GM12891 (cell line): ENCODE results near the gene TNKS2. TPM values are rescaled to one million over a fixed set of nuclear protein-coding genes. Genes with fewer than 3 reads are reported as not detected.
"Not testable (repeated sequence)": the region's sequence is repeated elsewhere in the genome, so short reads cannot be mapped to it uniquely, and the experiment has no call there.

ENCODE experiments used
- DNase-seq: peaks from one replicate; pipeline ENCODE4 v3.0.0; 2011; ENCODE audit warnings: low spot score; ENCODE audit not compliant: insufficient read length
- FAIRE-seq: peaks from 2 replicates; lab custom pipeline; 2011; peaks lifted over from hg19 to GRCh38; lab: Jason Lieb, UNC
- PAX5 ChIP-seq: IDR thresholded peaks from 2 replicates; pipeline ENCODE4 v1.6.1; 2011; ENCODE audit warnings: low read length, moderate library complexity, mild to moderate bottlenecking; ENCODE audit not compliant: insufficient read depth, severe bottlenecking
- POLR2A ChIP-seq: IDR thresholded peaks from 2 replicates; pipeline ENCODE4 v1.6.1; 2011; ENCODE audit warnings: low read depth, low read length, control low read depth
- POLR2AphosphoS5 ChIP-seq: IDR thresholded peaks from 2 replicates; pipeline ENCODE4 v1.6.1; 2011; ENCODE audit warnings: low read depth, low read length, control low read depth
- POU2F2 ChIP-seq: IDR thresholded peaks from 2 replicates; pipeline ENCODE4 v1.6.1; 2011; ENCODE audit warnings: low read depth, mild to moderate bottlenecking, control low read depth, low read length, moderate library complexity
- SPI1 ChIP-seq: IDR thresholded peaks from 2 replicates; pipeline ENCODE4 v1.6.1; 2011; ENCODE audit warnings: low read depth, low read length, control low read depth
- TAF1 ChIP-seq: IDR thresholded peaks from 2 replicates; pipeline ENCODE4 v1.6.1; 2011; ENCODE audit warnings: low read depth, low read length, control low read depth
- polyA plus RNA-seq: library from polyadenylated mRNA; unstranded; fragments of >200 nt; gene quantifications from one replicate; pipeline ENCODE4 v1.2.1, GENCODE V29; 2012; ENCODE audit warnings: low read depth, missing spikeins, inconsistent platforms; ENCODE audit not compliant: missing spikeins

Gene TNKS2
- 4.3 TPM for polyA plus RNA-seq

GRCh38 chr10:91797874-91798648 is at the start of gene TNKS2:
TNKS2 (plus strand) TSS chr10:91798426; CDS start chr10:91798691, 265 bp downstream.
- DNase-seq: peak; percentile 78
- TF ChIP-seq POLR2A (peak; percentile 57; the same call in 1 of the 2 replicates), POLR2AphosphoS5 (peak; percentile 70), SPI1 (no peak), POU2F2 (peak; percentile 54; the same call in 1 of the 2 replicates)
- FAIRE-seq: peak; percentile 99

- FAIRE-seq, DNase-seq: not testable (repeated sequence)
Observed at GRCh38 chr10:91749592-91749991, 48.6 kb upstream of the TNKS2 start.

GRCh38 chr10:91756286-91756685 is 41.9 kb upstream of the TNKS2 start:
- TF ChIP-seq SPI1: peak; percentile 41
- TF ChIP-seq TAF1: no peak
- DNase-seq: no peak
- FAIRE-seq: no peak

GRCh38 chr10:91758303-91759146 is 39.7 kb upstream of the TNKS2 start:
- FAIRE-seq (no peak), DNase-seq (no peak)
- TF ChIP-seq TAF1: no peak
- no peak for TF ChIP-seq POU2F2
- TF ChIP-seq POLR2AphosphoS5: no peak
- no peak for TF ChIP-seq SPI1
- no peak for TF ChIP-seq POLR2A
- TF ChIP-seq PAX5: no peak

- DNase-seq: no peak
- TF ChIP-seq TAF1: no peak
- TF ChIP-seq POU2F2: no peak
- no peak for TF ChIP-seq POLR2A
- no peak for TF ChIP-seq POLR2AphosphoS5
- no peak for TF ChIP-seq PAX5
- TF ChIP-seq SPI1: no peak
- FAIRE-seq: no peak
Observed at GRCh38 chr10:91759581-91759986, 38.6 kb upstream of the TNKS2 start.

GRCh38 chr10:91761721-91762120 is 36.5 kb upstream of the TNKS2 start:
- TF ChIP-seq POLR2A: no peak
- TF ChIP-seq TAF1: no peak
- no peak for TF ChIP-seq POLR2AphosphoS5
- TF ChIP-seq SPI1: no peak
- TF ChIP-seq POU2F2: no peak
- no peak for TF ChIP-seq PAX5
- DNase-seq (no peak), FAIRE-seq (no peak)

GRCh38 chr10:91762878-91763277 is 35.3 kb upstream of the TNKS2 start:
- no peak for DNase-seq
- FAIRE-seq: no peak
- TF ChIP-seq POLR2A (no peak), PAX5 (no peak), POU2F2 (no peak)

- TF ChIP-seq SPI1: no peak
- TF ChIP-seq PAX5: no peak
- no peak for TF ChIP-seq POLR2A
- TF ChIP-seq POLR2AphosphoS5: no peak
- no peak for DNase-seq
- FAIRE-seq: peak; percentile 72
Observed at GRCh38 chr10:91766676-91767075, 31.6 kb upstream of the TNKS2 start.

- FAIRE-seq (no peak), DNase-seq (no peak)
- TF ChIP-seq TAF1 (no peak), POLR2AphosphoS5 (no peak), SPI1 (no peak), POLR2A (no peak), POU2F2 (no peak), PAX5 (no peak)
Observed at GRCh38 chr10:91768123-91768522, 30.1 kb upstream of the TNKS2 start.

GRCh38 chr10:91771907-91772306 is 26.3 kb upstream of the TNKS2 start:
- DNase-seq: no peak
- TF ChIP-seq PAX5: no peak
- TF ChIP-seq POU2F2: no peak
- TF ChIP-seq TAF1: no peak
- TF ChIP-seq POLR2AphosphoS5: no peak
- TF ChIP-seq POLR2A: no peak
- no peak for TF ChIP-seq SPI1
- FAIRE-seq: no peak

GRCh38 chr10:91772461-91772860 is 25.8 kb upstream of the TNKS2 start:
- FAIRE-seq (no peak), DNase-seq (no peak)
- TF ChIP-seq POLR2AphosphoS5: no peak
- TF ChIP-seq POLR2A: no peak
- TF ChIP-seq SPI1: no peak
- no peak for TF ChIP-seq TAF1
